ENCODE measurements around the gene TCL1A. TPM values are rescaled to one million over a fixed set of nuclear protein-coding genes. Genes with fewer than 3 reads are reported as not detected.

Gene TCL1A
- total RNA-seq, 1 experiment from 2014 or later = 1.1 TPM

DNA sequence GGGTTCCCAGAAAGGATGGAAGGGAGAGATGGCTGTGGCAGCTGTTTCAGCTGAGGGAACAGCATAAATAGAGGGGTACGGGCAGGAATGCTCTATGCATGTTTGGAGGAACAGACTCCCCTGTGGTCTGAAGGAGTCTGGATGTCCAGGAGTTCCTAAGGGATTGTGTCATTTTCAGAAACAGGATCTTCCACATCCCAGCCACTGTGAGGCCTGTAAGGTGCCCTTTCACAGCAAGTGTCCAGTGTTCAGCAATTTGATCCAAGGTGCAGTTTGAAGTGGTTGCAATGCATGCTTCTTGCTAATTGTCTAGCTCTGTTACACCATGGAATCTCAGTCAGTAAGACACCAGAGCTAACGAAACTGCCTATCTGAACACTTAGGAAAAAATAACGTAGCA is 46.7 kb upstream of the TCL1A start (continued):
- TF ChIP-seq, protein P1, sequence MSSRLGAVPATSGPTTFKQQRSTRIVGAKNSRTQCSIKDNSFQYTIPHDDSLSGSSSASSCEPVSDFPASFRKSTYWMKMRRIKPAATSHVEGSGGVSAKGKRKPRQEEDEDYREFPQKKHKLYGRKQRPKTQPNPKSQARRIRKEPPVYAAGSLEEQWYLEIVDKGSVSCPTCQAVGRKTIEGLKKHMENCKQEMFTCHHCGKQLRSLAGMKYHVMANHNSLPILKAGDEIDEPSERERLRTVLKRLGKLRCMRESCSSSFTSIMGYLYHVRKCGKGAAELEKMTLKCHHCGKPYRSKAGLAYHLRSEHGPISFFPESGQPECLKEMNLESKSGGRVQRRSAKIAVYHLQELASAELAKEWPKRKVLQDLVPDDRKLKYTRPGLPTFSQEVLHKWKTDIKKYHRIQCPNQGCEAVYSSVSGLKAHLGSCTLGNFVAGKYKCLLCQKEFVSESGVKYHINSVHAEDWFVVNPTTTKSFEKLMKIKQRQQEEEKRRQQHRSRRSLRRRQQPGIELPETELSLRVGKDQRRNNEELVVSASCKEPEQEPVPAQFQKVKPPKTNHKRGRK (CRISPR knock-in tag; IDR thresholded peaks at IDR 0.05; ENCODE audit: borderline replicate concordance) = no peak
- TF ChIP-seq FOXP1 (CRISPR knock-in tag; IDR thresholded peaks at IDR 0.05; ENCODE audit: borderline replicate concordance) (no peak), GABPB1 (CRISPR knock-in tag; IDR thresholded peaks at IDR 0.05) (no peak)
- TF ChIP-seq, protein P2, sequence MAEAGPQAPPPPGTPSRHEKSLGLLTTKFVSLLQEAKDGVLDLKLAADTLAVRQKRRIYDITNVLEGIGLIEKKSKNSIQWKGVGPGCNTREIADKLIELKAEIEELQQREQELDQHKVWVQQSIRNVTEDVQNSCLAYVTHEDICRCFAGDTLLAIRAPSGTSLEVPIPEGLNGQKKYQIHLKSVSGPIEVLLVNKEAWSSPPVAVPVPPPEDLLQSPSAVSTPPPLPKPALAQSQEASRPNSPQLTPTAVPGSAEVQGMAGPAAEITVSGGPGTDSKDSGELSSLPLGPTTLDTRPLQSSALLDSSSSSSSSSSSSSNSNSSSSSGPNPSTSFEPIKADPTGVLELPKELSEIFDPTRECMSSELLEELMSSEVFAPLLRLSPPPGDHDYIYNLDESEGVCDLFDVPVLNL (CRISPR knock-in tag; IDR thresholded peaks at IDR 0.05; ENCODE audit: borderline replicate concordance, low read depth) = no peak
- TF ChIP-seq, protein P3, sequence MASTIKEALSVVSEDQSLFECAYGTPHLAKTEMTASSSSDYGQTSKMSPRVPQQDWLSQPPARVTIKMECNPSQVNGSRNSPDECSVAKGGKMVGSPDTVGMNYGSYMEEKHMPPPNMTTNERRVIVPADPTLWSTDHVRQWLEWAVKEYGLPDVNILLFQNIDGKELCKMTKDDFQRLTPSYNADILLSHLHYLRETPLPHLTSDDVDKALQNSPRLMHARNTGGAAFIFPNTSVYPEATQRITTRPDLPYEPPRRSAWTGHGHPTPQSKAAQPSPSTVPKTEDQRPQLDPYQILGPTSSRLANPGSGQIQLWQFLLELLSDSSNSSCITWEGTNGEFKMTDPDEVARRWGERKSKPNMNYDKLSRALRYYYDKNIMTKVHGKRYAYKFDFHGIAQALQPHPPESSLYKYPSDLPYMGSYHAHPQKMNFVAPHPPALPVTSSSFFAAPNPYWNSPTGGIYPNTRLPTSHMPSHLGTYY (CRISPR knock-in tag; IDR thresholded peaks at IDR 0.05) = no peak
- TF ChIP-seq, protein P4, sequence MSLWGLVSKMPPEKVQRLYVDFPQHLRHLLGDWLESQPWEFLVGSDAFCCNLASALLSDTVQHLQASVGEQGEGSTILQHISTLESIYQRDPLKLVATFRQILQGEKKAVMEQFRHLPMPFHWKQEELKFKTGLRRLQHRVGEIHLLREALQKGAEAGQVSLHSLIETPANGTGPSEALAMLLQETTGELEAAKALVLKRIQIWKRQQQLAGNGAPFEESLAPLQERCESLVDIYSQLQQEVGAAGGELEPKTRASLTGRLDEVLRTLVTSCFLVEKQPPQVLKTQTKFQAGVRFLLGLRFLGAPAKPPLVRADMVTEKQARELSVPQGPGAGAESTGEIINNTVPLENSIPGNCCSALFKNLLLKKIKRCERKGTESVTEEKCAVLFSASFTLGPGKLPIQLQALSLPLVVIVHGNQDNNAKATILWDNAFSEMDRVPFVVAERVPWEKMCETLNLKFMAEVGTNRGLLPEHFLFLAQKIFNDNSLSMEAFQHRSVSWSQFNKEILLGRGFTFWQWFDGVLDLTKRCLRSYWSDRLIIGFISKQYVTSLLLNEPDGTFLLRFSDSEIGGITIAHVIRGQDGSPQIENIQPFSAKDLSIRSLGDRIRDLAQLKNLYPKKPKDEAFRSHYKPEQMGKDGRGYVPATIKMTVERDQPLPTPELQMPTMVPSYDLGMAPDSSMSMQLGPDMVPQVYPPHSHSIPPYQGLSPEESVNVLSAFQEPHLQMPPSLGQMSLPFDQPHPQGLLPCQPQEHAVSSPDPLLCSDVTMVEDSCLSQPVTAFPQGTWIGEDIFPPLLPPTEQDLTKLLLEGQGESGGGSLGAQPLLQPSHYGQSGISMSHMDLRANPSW (CRISPR knock-in tag; conservative IDR thresholded peaks at IDR 0.05; ENCODE audit: low read depth) = no peak

DNA sequence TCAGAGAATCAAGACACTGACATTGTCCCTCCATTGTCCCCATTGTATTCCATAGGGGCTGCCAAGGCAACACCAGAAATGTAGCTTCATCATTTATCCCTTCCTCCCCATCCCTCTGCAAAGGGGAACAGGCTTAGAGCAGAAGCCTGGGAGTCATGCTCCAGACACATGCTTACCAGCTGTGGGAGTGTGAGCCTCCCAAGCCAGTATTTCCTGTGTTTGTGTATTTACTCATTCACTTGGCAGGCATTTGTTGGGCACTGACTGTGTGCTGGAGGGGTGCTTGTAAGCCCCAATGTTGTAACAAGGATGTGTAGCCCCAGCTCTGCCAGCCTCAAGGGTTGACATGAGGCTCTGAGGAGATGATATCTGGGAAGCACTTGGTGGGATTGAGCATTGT is 46.0 kb upstream of the TCL1A start:
- Mint-ChIP-seq H3K4me1 (peaks cover 13% of the 10 kb centered on the region), H3K27ac (no peak overlapping the region)
- CTCF ChIA-PET = interaction anchor here (1.2 kb wide), 1 partner anchor 14 kb away, joined by 4 read pairs; no protein-coding TSS in a partner anchor
- TF ChIP-seq, protein P5, sequence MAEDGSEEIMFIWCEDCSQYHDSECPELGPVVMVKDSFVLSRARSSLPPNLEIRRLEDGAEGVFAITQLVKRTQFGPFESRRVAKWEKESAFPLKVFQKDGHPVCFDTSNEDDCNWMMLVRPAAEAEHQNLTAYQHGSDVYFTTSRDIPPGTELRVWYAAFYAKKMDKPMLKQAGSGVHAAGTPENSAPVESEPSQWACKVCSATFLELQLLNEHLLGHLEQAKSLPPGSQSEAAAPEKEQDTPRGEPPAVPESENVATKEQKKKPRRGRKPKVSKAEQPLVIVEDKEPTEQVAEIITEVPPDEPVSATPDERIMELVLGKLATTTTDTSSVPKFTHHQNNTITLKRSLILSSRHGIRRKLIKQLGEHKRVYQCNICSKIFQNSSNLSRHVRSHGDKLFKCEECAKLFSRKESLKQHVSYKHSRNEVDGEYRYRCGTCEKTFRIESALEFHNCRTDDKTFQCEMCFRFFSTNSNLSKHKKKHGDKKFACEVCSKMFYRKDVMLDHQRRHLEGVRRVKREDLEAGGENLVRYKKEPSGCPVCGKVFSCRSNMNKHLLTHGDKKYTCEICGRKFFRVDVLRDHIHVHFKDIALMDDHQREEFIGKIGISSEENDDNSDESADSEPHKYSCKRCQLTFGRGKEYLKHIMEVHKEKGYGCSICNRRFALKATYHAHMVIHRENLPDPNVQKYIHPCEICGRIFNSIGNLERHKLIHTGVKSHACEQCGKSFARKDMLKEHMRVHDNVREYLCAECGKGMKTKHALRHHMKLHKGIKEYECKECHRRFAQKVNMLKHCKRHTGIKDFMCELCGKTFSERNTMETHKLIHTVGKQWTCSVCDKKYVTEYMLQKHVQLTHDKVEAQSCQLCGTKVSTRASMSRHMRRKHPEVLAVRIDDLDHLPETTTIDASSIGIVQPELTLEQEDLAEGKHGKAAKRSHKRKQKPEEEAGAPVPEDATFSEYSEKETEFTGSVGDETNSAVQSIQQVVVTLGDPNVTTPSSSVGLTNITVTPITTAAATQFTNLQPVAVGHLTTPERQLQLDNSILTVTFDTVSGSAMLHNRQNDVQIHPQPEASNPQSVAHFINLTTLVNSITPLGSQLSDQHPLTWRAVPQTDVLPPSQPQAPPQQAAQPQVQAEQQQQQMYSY (CRISPR knock-in tag; IDR thresholded peaks at IDR 0.05) = no peak
- TF ChIP-seq, protein P6, sequence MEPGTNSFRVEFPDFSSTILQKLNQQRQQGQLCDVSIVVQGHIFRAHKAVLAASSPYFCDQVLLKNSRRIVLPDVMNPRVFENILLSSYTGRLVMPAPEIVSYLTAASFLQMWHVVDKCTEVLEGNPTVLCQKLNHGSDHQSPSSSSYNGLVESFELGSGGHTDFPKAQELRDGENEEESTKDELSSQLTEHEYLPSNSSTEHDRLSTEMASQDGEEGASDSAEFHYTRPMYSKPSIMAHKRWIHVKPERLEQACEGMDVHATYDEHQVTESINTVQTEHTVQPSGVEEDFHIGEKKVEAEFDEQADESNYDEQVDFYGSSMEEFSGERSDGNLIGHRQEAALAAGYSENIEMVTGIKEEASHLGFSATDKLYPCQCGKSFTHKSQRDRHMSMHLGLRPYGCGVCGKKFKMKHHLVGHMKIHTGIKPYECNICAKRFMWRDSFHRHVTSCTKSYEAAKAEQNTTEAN (CRISPR knock-in tag; IDR thresholded peaks at IDR 0.05) = no peak
- TF ChIP-seq, protein P7, sequence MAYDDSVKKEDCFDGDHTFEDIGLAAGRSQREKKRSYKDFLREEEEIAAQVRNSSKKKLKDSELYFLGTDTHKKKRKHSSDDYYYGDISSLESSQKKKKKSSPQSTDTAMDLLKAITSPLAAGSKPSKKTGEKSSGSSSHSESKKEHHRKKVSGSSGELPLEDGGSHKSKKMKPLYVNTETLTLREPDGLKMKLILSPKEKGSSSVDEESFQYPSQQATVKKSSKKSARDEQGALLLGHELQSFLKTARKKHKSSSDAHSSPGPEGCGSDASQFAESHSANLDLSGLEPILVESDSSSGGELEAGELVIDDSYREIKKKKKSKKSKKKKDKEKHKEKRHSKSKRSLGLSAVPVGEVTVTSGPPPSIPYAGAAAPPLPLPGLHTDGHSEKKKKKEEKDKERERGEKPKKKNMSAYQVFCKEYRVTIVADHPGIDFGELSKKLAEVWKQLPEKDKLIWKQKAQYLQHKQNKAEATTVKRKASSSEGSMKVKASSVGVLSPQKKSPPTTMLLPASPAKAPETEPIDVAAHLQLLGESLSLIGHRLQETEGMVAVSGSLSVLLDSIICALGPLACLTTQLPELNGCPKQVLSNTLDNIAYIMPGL (CRISPR knock-in tag; IDR thresholded peaks at IDR 0.05) = no peak
- TF ChIP-seq, protein P8, sequence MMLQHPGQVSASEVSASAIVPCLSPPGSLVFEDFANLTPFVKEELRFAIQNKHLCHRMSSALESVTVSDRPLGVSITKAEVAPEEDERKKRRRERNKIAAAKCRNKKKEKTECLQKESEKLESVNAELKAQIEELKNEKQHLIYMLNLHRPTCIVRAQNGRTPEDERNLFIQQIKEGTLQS (CRISPR knock-in tag; conservative IDR thresholded peaks at IDR 0.05) = no peak
- TF ChIP-seq NFATC4 (CRISPR knock-in tag; IDR thresholded peaks at IDR 0.05) = no peak
- TF ChIP-seq, protein P3 (CRISPR knock-in tag; IDR thresholded peaks at IDR 0.05) = no peak
- TF ChIP-seq ZNF219 (CRISPR knock-in tag; IDR thresholded peaks at IDR 0.05; ENCODE audit: borderline replicate concordance) = no peak
- TF ChIP-seq, protein P9, sequence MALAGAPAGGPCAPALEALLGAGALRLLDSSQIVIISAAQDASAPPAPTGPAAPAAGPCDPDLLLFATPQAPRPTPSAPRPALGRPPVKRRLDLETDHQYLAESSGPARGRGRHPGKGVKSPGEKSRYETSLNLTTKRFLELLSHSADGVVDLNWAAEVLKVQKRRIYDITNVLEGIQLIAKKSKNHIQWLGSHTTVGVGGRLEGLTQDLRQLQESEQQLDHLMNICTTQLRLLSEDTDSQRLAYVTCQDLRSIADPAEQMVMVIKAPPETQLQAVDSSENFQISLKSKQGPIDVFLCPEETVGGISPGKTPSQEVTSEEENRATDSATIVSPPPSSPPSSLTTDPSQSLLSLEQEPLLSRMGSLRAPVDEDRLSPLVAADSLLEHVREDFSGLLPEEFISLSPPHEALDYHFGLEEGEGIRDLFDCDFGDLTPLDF (CRISPR knock-in tag; IDR thresholded peaks at IDR 0.05) = no peak
- TF ChIP-seq, protein P10, sequence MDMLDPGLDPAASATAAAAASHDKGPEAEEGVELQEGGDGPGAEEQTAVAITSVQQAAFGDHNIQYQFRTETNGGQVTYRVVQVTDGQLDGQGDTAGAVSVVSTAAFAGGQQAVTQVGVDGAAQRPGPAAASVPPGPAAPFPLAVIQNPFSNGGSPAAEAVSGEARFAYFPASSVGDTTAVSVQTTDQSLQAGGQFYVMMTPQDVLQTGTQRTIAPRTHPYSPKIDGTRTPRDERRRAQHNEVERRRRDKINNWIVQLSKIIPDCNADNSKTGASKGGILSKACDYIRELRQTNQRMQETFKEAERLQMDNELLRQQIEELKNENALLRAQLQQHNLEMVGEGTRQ (CRISPR knock-in tag; IDR thresholded peaks at IDR 0.05) = no peak
- TF ChIP-seq SOX15 (CRISPR knock-in tag; IDR thresholded peaks at IDR 0.05) = no peak
- TF ChIP-seq, protein P11, sequence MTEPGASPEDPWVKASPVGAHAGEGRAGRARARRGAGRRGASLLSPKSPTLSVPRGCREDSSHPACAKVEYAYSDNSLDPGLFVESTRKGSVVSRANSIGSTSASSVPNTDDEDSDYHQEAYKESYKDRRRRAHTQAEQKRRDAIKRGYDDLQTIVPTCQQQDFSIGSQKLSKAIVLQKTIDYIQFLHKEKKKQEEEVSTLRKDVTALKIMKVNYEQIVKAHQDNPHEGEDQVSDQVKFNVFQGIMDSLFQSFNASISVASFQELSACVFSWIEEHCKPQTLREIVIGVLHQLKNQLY (CRISPR knock-in tag; IDR thresholded peaks at IDR 0.05) = no peak

More for the DNA sequence above, 46.0 kb upstream of the TCL1A start:
- no peak overlapping the region for H3K4me3 Mint-ChIP-seq
- H3K27me3 Mint-ChIP-seq (ENCODE audit: low read depth) = peaks cover 3% of the 10 kb centered on the region; the same call in 1 of the 2 replicates
- H3K9me3 Mint-ChIP-seq = peaks cover 6% of the 10 kb centered on the region
- DNase-seq (ENCODE audit: low spot score) (no peak), ATAC-seq (no peak)
- POLR2A ChIA-PET = no interaction called here
- no peaks in the 10 kb centered on the region; the same call in 1 of the 2 replicates for H3K36me3 Mint-ChIP-seq

Data from WTC11 (cell line).